GM18508 (cell line): ENCODE data around the gene C1orf116.

Source experiments
- ATAC-seq: cut with Tn5 transposase; IDR thresholded peaks from one replicate; pipeline ENCODE4 v1.9.1; 2021; ENCODE audit warnings: moderate number of reproducible peaks; ENCODE audit not compliant: insufficient read depth, unreplicated experiment

C1orf116 gene

GRCh38 chr1:207003210-207003609 lies 29.3 kb downstream of the C1orf116 start:
- no peak for ATAC-seq

DNA sequence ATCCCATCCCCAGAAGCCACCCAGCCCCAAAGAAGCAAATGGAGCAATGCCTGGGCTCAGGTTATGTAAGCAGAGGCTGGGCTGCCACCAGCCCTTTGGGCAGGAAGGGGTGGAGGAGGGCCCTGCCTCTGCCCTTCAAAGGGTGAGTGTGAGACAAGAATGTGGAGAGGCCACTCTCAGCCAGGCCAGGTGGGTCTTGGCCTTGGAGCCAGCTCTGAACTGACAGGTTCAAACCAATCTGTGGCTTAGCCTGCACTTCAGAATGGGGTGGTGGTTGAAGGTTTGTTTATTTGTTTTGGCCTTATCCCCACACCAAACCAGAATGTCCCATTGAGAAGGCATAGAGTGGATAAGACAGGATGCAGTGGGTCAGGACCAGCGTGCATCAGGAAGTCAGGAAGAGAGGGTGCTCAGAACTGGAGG lies 29.8 kb downstream of the C1orf116 start:
- ATAC-seq, result no peak

DNA sequence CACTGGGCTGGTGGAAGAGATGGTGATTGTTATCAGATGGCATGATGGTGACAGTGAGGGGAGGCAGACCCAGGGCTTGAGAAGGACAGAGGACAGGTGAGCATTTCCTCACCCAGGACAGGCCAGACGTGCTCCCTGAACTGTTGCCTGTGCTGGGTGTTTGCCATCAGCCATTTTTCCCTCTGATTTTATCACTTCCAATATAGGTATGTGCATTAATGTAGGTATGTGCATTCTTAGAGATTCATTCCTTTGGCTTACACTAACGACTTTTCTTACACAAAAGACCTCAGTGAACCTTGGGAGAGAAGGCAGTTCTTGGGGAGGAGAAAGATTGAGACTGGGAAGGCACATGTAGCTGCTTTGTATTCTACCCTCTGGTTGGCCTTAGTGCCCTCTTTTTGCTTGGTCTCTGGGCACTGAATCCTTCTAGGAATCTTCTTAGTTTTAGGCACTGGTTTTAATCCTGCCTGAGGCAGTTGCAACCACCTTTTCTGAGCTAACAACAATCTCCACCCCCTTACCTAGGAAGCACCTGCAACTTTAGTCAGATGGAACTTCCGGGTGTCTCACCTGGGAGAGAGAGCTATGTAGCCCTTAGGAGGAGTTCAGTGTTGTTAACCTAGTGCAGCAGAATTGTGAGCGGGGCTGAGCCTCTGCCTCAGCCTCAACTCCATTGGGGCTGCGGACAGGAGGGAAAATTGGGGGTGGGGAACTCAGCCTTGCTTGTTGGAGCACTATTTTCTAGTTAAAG lies 30.9 kb downstream of the C1orf116 start:
- no peak for ATAC-seq

DNA sequence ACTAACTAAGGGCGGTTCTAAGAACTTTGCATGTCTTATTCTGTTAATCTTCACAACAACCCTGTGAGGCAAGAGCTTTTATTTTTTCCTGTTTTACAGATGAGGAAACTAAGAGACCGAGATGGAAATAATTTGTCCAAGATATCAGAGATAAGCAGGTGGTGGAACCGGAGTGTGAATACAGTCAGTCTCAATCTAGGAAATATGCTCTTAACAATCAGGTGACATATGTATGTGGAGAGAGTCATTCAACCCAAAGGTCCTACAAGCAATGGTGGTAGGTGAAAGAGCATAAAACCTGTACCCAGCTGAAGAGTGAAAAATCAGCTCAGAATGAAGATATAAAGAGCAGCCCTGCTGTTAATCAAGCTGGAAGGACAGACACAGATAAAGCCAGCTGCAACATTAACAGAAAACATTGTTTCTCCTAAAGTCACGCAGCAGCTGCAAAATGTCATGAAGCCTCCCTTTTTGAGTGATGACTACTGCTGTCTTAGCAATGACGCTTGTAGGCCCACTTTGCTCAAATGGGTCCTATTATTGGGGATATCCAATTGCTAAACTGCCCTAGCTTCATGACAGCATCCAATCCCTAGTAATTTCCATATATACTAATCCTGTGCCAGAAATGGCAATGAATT lies 31.8 kb downstream of the C1orf116 start:
- no peak for ATAC-seq

- ATAC-seq, result no peak
These were observed 33.7 kb downstream of the C1orf116 start for GRCh38 chr1:206998816-206999215.

DNA sequence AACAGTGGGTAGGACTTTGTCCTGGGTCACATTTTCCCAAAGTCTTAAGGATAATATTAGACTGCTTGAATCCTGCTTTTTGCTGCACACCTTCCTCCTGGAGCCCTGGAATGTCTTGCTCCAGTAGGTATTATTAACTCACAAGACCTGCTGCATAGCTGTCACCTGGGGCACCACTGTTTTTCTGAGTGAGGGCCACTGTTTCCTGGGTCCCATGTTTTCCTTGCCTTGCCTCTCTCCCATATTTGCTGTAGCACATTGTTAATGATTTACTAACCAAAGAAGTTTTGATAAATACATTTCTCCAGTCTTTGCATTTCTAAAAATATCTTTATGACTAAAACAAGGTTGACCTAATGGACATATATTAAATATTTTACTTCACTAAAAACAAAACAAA lies 39.8 kb downstream of the C1orf116 start:
- ATAC-seq, result no peak

- no peak for ATAC-seq
These were observed 44.7 kb downstream of the C1orf116 start for GRCh38 chr1:206987873-206988272.

GRCh38 chr1:206986885-206987284 lies 45.7 kb downstream of the C1orf116 start:
- no peak for ATAC-seq

DNA sequence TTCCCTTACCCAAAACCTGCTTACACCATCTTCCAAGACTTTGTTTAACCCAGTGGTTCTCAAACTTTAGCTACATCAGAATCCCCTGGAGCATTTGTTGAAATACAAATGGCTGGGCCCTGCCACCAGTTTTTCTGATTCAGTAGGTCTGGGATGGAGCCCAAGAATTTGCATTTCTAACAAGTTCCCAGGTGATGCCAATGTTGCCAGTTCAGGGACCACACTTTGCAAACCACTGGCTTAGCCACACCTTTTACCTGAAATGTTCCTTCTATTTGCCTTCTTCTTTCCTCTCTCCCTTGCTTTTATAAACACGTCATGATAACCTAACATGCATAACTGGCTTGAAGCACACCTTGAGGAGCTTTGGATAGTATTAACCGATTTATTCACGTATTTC lies 46.2 kb downstream of the C1orf116 start:
- ATAC-seq, result no peak

- ATAC-seq, result no peak
These were observed 47.3 kb downstream of the C1orf116 start for GRCh38 chr1:206985162-206985749.

DNA sequence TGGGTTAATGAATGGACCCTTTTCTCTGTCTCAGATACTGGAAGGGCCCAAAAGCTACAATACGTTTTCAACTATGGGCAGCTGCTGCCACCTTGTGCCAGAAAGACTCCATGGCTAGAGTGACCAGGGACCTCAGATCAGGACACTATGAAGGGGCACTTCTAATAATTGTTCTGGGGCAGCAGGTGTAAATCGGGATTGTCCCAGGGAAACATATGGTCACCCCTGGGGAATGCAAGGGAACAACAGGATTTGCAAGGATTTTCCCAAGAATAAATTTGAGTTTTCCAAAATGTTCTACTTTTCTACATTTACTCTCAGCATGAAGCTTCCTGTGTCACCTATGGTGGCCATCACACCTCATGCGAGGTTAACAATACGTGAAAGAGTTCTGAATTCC lies 50.3 kb downstream of the C1orf116 start:
- ATAC-seq, result no peak

- ATAC-seq, result no peak
These were observed 53.0 kb downstream of the C1orf116 start for GRCh38 chr1:206979379-206980043.

DNA sequence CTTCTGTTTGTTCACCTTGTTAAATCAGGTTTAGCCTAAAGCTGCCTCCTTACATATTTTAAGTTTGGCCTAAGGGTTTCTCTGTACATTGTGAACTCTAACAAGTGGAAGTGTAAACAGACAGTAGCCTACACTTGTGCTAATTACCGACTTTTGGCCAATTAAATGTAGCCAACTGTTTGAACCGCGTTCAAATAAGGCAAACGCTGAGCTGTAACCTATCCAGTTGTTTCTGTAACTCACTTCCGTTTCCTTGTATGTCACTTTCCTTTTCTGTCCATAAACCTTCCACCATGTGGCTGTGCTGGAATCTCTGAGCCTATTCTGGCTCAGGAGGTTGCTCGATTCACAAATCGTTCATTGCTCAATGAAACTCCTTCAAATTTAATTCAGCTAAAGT lies 54.3 kb downstream of the C1orf116 start:
- no peak for ATAC-seq

- ATAC-seq, result no peak
These were observed 57.2 kb downstream of the C1orf116 start for GRCh38 chr1:206975306-206975705.

DNA sequence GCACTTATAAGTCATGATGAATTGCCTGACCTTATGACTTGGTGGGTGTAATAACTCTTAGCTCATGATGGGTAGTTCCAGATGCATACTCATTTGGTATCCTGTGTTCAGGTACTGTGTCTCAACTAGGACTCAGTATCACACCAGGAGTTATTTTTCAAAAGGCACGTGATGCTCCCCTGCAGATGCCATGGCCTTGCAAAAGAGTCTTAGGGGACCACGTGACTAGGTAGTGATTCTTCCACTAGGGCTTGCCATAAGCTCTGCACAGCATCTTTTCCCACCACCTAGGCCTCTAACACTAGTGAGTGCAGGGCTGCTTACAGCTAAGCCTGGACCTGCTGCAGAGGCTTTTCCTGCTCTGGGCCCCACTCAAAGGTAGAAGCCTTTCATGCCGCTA lies 58.4 kb downstream of the C1orf116 start:
- no peak for ATAC-seq

DNA sequence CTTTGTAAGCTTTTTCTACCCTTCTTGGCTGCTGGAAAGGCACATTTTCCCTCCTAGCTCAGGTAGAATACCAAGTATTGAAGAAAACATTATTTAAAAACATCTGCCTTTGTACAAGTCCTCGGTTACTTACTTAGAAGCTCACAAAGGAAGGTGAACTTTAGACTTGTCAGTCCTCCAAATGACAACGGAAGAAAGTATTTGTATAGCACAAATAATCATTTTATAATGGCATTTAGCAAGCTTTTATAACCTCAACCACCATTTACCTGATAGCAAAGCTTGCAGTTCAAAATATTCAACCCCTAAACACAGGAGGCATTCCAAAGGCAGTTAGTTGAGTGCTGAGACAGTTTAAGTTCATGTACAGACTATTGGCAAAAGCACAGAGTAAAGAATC lies 59.8 kb downstream of the C1orf116 start:
- ATAC-seq, result no peak

DNA sequence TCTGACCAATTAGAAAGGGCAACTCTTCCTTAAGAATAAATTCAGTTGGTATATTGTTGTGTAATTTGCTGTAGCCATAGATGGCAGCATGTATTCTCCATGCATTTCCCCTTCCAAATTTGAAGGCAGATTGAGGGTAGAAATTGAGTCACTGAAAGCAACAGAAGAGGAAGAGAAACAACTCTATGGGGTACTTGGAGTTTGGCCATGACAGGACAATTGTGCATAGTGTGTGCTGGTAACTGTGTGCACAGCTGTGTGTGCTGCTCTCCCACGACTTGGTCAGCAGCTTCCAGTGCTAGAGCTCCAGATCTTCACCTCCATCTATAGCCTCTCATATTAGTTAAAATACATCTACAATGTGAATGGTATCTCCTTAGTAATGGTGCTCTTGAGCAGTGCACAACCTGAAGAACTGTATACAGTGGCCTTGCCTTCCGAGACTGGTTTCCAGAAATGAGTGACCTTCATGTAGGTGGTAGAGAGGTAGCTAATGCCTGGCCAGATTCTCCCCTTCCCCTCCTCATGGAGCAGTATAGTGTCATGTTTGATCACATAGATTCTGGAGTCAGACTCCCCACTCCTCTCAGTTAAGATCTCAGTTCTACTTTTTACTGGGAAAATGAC lies 61.4 kb downstream of the C1orf116 start:
- ATAC-seq, result no peak

- no peak for ATAC-seq
These were observed 62.1 kb downstream of the C1orf116 start, which contains the start of gene FCAMR for GRCh38 chr1:206970446-206970845. Gene FCAMR (minus strand): TSS chr1:206970460. CDS start chr1:206970125, 335 bp downstream.

DNA sequence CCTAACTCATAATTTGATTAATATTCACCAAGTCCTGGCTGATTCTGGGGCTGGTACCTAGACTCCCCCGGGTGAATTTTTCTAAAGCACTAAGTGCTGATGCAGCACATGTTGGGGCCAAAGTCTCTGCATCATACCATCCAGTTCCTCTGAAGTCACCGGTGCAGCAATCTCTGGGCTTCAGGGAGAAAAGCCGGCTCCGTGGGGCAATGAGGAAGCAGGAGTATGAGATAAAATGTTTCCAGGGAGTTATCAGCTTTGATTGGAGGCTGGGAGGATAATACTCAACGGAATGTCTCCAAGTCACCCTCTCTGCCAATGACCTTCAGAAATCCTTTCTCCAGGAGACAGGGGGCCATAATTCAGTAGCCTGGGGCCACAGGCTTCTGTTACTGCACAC lies 63.5 kb downstream of the C1orf116 start:
- no peak for ATAC-seq
